GM10266 (cell line): ENCODE measurements around the gene IFNAR1.

Experiments used
- DNase-seq: peaks from one replicate; pipeline ENCODE4 v3.0.0; 2012; ENCODE audit errors: extremely low spot score
- TF ChIP-seq, protein P1 (sequence below): IDR thresholded peaks from 2 replicates; pipeline ENCODE4 v1.5.1; 2012; ENCODE audit warnings: mild to moderate bottlenecking, low read depth; ENCODE audit not compliant: control insufficient read depth, insufficient read depth; ENCODE audit errors: missing control alignments

IFNAR1 gene

DNA sequence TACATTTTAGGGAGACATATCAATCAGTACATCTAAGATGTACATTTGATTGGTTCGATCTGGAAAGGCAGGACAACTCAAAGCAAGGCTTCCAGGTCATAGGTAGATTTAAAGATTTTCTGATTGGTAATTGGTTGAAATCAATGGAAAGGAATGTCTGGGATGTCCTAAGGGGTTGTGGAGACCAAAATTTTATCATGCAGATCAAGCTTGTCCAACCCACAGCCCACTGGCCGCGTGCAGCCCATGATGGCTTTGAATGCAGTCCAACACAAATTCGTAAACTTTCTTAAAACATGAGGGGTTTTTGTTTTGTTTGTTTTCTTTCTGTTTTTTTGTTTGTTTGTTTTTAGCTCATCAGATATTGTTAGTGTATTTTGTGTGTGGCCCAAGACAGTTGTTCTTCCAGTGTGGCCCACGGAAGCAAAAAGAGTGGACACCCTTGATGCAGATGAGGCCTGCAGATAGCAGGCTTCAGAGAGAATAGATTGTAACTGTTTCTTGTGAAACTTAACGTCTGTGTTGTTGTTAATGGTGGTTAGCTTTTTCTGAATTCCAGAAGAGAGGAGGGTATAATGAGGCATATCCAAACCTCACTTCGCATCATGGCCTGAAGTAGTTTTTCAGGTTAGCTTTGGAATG, 3.1 kb downstream of the IFNAR1 start:
- TF ChIP-seq, protein P1, sequence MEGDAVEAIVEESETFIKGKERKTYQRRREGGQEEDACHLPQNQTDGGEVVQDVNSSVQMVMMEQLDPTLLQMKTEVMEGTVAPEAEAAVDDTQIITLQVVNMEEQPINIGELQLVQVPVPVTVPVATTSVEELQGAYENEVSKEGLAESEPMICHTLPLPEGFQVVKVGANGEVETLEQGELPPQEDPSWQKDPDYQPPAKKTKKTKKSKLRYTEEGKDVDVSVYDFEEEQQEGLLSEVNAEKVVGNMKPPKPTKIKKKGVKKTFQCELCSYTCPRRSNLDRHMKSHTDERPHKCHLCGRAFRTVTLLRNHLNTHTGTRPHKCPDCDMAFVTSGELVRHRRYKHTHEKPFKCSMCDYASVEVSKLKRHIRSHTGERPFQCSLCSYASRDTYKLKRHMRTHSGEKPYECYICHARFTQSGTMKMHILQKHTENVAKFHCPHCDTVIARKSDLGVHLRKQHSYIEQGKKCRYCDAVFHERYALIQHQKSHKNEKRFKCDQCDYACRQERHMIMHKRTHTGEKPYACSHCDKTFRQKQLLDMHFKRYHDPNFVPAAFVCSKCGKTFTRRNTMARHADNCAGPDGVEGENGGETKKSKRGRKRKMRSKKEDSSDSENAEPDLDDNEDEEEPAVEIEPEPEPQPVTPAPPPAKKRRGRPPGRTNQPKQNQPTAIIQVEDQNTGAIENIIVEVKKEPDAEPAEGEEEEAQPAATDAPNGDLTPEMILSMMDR, result no peak
- no peak for DNase-seq

DNA sequence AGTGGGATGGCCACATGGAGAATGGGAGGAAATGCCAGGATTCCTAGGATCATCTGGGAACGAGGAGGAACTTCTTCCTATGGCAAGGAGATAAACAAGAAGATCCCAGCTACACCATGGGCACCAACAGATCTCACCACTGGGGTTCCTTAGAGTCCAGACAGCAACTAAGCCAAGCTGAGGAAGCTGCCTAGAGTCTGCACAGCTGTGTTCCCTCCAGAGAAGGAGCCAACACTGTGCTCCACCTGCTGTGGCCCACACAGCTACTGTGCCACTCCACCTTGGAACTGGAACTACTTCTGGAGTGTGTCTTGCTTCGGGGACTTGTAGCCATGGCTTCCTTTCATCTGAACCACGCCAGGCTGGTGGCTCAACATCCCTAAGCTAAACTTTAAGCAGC, 6.0 kb downstream of the IFNAR1 start:
- DNase-seq, result no peak
- TF ChIP-seq, protein P1, result no peak

DNA sequence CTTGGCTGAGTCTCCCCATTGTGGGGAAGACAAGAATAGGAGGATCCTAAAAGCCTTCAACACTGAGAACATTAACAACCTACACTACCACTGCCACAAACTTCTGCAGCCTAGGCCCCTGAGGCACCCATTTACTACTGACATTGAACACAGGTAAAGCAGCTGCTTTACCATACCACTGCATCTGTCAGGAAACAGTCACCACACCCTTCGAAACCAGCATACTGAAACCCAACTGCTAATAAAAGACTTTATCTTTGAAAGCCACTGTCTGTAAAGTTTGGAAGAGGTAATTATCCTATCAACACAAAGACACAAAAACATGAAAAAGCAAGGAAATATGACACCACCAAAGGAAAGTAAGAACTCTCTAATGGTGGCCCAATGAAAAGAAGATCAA, 7.4 kb downstream of the IFNAR1 start:
- TF ChIP-seq, protein P1, result no peak
- DNase-seq, result peak; percentile 19

DNA sequence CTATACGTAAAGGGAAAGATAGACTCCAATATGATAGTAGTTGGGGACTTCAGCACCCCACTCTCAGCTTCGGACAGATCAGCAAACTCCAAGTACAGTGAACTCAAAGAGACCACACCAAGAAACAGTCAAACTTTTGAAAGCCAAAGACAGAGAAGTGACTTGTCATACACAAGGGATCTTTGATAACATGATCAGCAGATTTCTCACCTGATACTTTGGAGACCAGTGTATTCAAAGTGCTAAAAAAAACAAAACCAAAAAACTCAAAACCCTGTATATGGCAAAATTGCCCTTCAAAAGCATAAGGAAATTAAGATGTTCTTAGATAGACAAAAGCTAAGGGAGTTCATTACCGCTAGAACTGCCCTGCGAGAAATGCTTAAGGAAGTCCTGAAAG, 9.4 kb downstream of the IFNAR1 start:
- DNase-seq, result no peak
- TF ChIP-seq, protein P1, result no peak

DNA sequence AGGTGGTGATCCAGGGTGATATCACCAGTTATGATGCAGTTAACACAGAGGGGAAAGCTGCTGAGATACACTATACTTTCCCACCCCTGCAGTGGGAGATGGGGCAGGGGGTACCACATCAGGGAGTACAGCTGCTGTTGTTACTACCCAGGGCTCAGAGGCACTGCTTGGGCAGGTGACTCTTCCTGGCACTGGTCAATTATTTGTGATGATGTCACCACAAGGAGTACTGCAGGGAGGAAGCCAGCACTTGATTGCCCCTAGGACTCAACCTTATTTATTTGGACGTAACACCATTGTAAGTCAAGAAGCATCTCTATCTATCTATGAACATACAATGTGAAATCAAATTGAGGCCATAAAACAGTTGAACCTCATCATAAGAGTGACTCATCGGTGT, 10.1 kb downstream of the IFNAR1 start:
- DNase-seq, result no peak
- TF ChIP-seq, protein P1, result no peak

DNA sequence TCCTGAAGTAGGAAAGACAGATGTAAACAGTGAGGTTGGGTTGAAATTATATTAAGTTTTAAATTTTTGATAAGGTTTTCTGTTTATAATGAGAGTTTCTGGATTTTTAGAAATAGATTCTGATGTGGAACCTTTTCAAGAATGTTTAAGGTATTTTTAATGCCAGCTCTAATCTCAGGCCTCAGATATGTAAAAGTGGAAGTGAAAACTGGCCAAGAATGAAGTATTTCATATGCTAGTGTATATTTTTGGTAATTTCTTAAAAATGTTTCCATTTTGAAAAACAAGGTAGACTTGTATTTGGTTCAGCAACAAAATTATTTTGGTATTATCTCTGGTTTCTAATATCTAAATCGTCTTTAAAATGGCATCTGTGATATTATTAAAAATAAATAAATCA, 14.4 kb downstream of the IFNAR1 start:
- TF ChIP-seq, protein P1, result no peak
- no peak for DNase-seq

DNA sequence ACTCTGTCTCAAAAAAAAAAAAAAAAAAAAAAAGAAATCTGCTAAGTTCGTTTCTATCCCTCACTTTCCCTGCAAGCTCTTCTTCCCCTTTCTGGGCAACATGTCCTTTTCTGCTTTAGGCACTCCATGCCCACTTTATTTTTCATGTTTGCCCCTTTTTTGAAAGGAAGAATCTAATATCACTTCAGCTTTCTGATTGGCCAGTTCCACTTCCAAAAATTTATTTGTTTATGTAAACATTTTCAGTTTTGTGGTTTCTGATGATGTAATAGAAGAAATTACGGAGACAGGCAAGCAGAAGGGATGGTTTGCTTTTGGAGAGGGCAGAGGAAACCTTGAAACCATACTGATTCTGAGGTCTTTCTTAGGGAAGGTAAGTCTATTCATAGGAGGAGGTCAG, 15.1 kb downstream of the IFNAR1 start:
- DNase-seq, result no peak
- TF ChIP-seq, protein P1, result no peak
